Effector CD8-positive, alpha-beta T cell (primary cell): ENCODE results near the gene HUNK.
"Not testable (repeated sequence)": the region's sequence is repeated elsewhere in the genome, so short reads cannot be mapped to it uniquely, and the experiment has no call there.

Experiments
- DNase-seq: peaks from one replicate; lab custom pipeline; 2025; lab: John Stamatoyannopoulos, UW

HUNK gene

GRCh38 chr21:31918250-31918775, 45.5 kb downstream of the HUNK start:
- no peak for DNase-seq

- DNase-seq, result no peak
Observed at GRCh38 chr21:31920275-31920674, 47.5 kb downstream of the HUNK start.

GRCh38 chr21:31921079-31921478, 48.3 kb downstream of the HUNK start:
- DNase-seq, result no peak

- no peak for DNase-seq
Observed at GRCh38 chr21:31922881-31923280, 50.1 kb downstream of the HUNK start.

- no peak for DNase-seq
Observed at GRCh38 chr21:31923756-31924155, 50.9 kb downstream of the HUNK start.

GRCh38 chr21:31924548-31924947, 51.7 kb downstream of the HUNK start:
- no peak for DNase-seq

- DNase-seq, result no peak
Observed at GRCh38 chr21:31926498-31926897, 53.7 kb downstream of the HUNK start.

GRCh38 chr21:31927689-31928353, 55.0 kb downstream of the HUNK start:
- no peak for DNase-seq

GRCh38 chr21:31928656-31929055, 55.8 kb downstream of the HUNK start:
- no peak for DNase-seq

GRCh38 chr21:31929548-31929947, 56.7 kb downstream of the HUNK start:
- no peak for DNase-seq

- DNase-seq, result no peak
Observed at GRCh38 chr21:31930001-31930400, 57.2 kb downstream of the HUNK start.

- DNase-seq, result no peak
Observed at GRCh38 chr21:31931644-31932469, 59.0 kb downstream of the HUNK start.

GRCh38 chr21:31932470-31932764, 59.6 kb downstream of the HUNK start:
- DNase-seq, result no peak

- DNase-seq, result no peak
Observed at GRCh38 chr21:31937303-31937702, 64.5 kb downstream of the HUNK start.

GRCh38 chr21:31938330-31939301, 65.8 kb downstream of the HUNK start:
- no peak for DNase-seq

GRCh38 chr21:31941694-31942093, 68.9 kb downstream of the HUNK start:
- DNase-seq, result no peak

GRCh38 chr21:31943561-31943960, 70.7 kb downstream of the HUNK start:
- no peak for DNase-seq

GRCh38 chr21:31945141-31945540, 72.3 kb downstream of the HUNK start:
- DNase-seq, result no peak

- no peak for DNase-seq
Observed at GRCh38 chr21:31945546-31945945, 72.7 kb downstream of the HUNK start.

GRCh38 chr21:31946231-31946630, 73.4 kb downstream of the HUNK start:
- no peak for DNase-seq

- DNase-seq, result not testable (repeated sequence)
Observed at GRCh38 chr21:31946876-31947550, 74.2 kb downstream of the HUNK start.

GRCh38 chr21:31948676-31949075, 75.9 kb downstream of the HUNK start:
- no peak for DNase-seq
